Small intestine (tissue), 7 donors: ENCODE measurements around the gene EXOSC2. TPM values are rescaled to one million over a fixed set of nuclear protein-coding genes. Genes with fewer than 3 reads are reported as not detected.

Experiments used
- DNase-seq, 2 donors: peaks; one replicate each; pipeline versions ENCODE4 v3.0.0 to v3.0.0-alpha.2; 2013
- FAIRE-seq: peaks from 2 replicates; lab custom pipeline; 2012; peaks lifted over from hg19 to GRCh38; lab: Jason Lieb, UNC
- H3K27ac ChIP-seq, 3 donors: one replicate each; pipeline ENCODE4 v1.5.1; 2013; ENCODE audit warnings: low read length in 2 of 3, mild to moderate bottlenecking in 2 of 3, control low read depth in 1 of 3, inconsistent platforms in 1 of 3, low read depth in 1 of 3, moderate library complexity in 1 of 3
- H3K27me3 ChIP-seq, 3 donors: one replicate each; pipeline ENCODE4 v1.6.1; 2013; ENCODE audit warnings: low read length in 3 of 3, inconsistent platforms in 1 of 3; ENCODE audit not compliant: control insufficient read depth in 3 of 3, insufficient read depth in 3 of 3
- H3K36me3 ChIP-seq, 3 donors: one replicate each; pipeline ENCODE4 v1.6.1; 2013; ENCODE audit warnings: low read length in 3 of 3, inconsistent platforms in 1 of 3, low read depth in 1 of 3, mild to moderate bottlenecking in 1 of 3, moderate library complexity in 1 of 3; ENCODE audit not compliant: control insufficient read depth in 3 of 3, insufficient read depth in 2 of 3
- H3K4me1 ChIP-seq, 3 donors: one replicate each; pipeline ENCODE4 v1.6.1; 2013; ENCODE audit warnings: low read length in 2 of 3, inconsistent platforms in 1 of 3, low read depth in 1 of 3, mild to moderate bottlenecking in 1 of 3, moderate library complexity in 1 of 3; ENCODE audit not compliant: control insufficient read depth in 3 of 3, insufficient read depth in 2 of 3
- H3K4me3 ChIP-seq, 3 donors: one replicate each; pipeline ENCODE4 v1.5.1; 2013; ENCODE audit warnings: low read length in 3 of 3, control low read depth in 1 of 3, inconsistent platforms in 1 of 3, low read depth in 1 of 3, mild to moderate bottlenecking in 1 of 3, moderate library complexity in 1 of 3
- H3K9me3 ChIP-seq, 2 donors: one replicate each; pipeline ENCODE4 v1.6.1; 2013; ENCODE audit warnings: low read depth in 1 of 2, low read length in 1 of 2; ENCODE audit not compliant: control insufficient read depth in 2 of 2, insufficient read depth in 1 of 2
- WGBS, 3 donors: extraction: QIAGEN DNeasy Blood & Tissue Kit; methylation state at CpG; one replicate each; pipeline ENCODE4 v1.1.7; 2013; 5-methylcytosine and 5-hydroxymethylcytosine counted together
- polyA plus RNA-seq, 4 donors: library from polyadenylated mRNA; stranded (reverse) in 3 of 4; unstranded in 1 of 4; fragments of 200-250 nt in 3 of 4; fragments of 120-200 nt in 1 of 4; gene quantifications; one replicate each; pipeline versions ENCODE4 v1.2.1 to v1.2.3, GENCODE V29; 2013
- donor health status: healthy with polysubstance abuse.
- donor health status: control.
- donor health status: control.
- donor health status: Bipolar disorder and iron deficiency.
- donor health status: healthy.

The EXOSC2 gene
- polyA plus RNA-seq, 4 donors = 6.0 to 31.5 (median 14.9) TPM

DNA sequence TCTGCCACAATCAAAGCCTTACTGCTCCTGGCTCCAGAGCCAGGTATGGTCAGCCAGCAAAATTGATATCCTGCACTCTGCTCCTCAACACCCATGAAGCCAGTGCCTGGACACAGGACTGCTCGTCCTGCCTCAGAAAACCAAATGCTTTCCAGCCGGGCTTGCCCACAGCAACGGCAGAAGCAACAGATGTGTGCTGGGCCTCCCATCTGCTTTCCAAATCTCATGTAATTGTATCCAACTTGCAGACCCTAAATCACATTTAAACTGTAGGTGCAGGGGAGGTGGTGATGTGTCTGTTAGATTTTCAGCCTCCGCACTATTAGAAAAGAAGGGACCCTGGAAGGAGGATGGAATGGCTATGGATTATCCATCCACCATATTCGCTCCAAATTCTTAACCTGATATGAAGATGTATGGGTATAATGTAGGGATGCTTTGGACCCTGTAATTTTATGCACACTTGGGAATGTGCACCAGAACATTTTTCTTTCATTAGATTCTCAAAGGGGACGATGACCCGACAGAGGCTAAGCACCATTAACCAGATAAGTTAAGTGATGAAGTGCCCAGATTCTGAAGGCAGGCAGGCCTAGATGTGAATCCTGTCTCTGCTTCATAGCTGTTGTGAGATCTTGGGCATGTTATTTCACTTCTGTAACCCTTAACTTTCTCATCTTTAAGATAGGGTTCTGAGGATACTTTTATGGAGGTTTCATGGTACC is 58.2 kb downstream of the EXOSC2 start:
- Histone ChIP-seq H3K4me3 (no peak overlapping the region), H3K36me3 (no peaks in the 10 kb centered on the region), H3K9me3 (no peaks in the 10 kb centered on the region), H3K27ac (no peak overlapping the region), H3K27me3 (no peaks in the 10 kb centered on the region), H3K4me1 (no peaks in the 10 kb centered on the region)
- WGBS, 3 donors = 93 to 96% (median 94%) methylated on average over 7 of the region's 7 CpGs
- DNase-seq (no peak), FAIRE-seq (no peak)

Other genes with a start within 250 kb of the EXOSC2 start
- gene ASS1, start 248.8 kb upstream of the EXOSC2 start, polyA plus RNA-seq = 100 to 1,000 TPM; 295 to 962 (median 408) TPM
- gene FUBP3, start 114.2 kb upstream of the EXOSC2 start, polyA plus RNA-seq = 10 to 100 TPM; 19.7 to 62.6 (median 23.8) TPM
- gene PRDM12, start 29.2 kb upstream of the EXOSC2 start, polyA plus RNA-seq = under 1 TPM in 3 of 4 donors, not detected in 1; 0.03 to 0.22 (median 0.09) TPM
- 10 to 100 TPM in 3 of 4 donors, 1 to 10 TPM in 1; 8.7 to 58.1 (median 28.1) TPM for gene ABL1, start 141.5 kb downstream of the EXOSC2 start, polyA plus RNA-seq
- gene QRFP, start 203.0 kb downstream of the EXOSC2 start, polyA plus RNA-seq = under 1 TPM in 2 of 4 donors, not detected in 2; 0.12 to 0.37 TPM
- 1 to 10 TPM in 1 of 4 donors, under 1 TPM in 1, not detected in 2; 0.35 to 1.5 TPM for gene FIBCD1, start 245.5 kb downstream of the EXOSC2 start, polyA plus RNA-seq